SH-SY5Y (cell line): ENCODE results near the gene PITPNC1.

Experiments used
- GATA2 ChIP-seq: IDR thresholded peaks from 2 replicates; pipeline ENCODE4 v1.6.1; 2011; ENCODE audit warnings: mild to moderate bottlenecking, low read depth, low read length
- GATA3 ChIP-seq: IDR thresholded peaks from 2 replicates; pipeline ENCODE4 v1.6.1; 2011; ENCODE audit warnings: low read depth, mild to moderate bottlenecking, low read length, moderate library complexity

DNA sequence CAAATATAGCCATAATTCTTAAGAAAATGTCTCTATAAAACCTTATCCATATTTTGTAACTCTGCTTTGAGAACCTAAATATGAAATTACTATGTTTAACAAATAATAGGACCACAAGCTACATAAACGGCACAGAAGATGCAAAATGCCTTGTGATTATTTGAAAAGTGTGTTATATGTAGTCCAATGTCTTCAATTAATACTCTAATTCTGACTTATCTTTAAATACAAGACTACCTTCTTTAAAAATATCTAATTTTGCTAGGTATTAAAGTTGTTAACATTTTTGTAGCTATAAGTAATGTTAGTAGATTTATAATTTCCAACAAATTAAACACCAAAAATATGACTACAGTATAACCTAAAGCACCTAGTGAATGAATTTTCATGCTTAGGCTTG lies 27.7 kb upstream of the PITPNC1 start:
- TF ChIP-seq GATA2 = no peak
- TF ChIP-seq GATA3 = no peak
